HepG2 (cell line): ENCODE results near the gene KCNMA1. TPM values are rescaled to one million over a fixed set of nuclear protein-coding genes. Genes with fewer than 3 reads are reported as not detected.

Experiments used
- ATAC-seq: fragments of 200-7000 bp; cut with Tn5 transposase; 3 replicates; pipeline ENCODE4 v1.9.1; 2020; ENCODE audit warnings: mild to moderate bottlenecking, moderate library complexity
- BruUV-seq: library from RNA; stranded (reverse); fragments of 400-500 nt; replicated peaks from 2 replicates; lab custom pipeline; 2021; lab: Mats Ljungman, UMichigan
- CTCF ChIA-PET: fragments of 300-600 bp; formaldehyde crosslinking; extraction: SDS; loops from one replicate; lab custom pipeline; 2021; ENCODE audit warnings: low total read pairs, inconsistent platforms, low intra/inter-chr PET ratio; lab: Yijun Ruan, JAX
- POLR2A ChIA-PET: fragments of 350-600 bp; sonication (Branson Sonifier 250); formaldehyde crosslinking; loops from one replicate; lab custom pipeline; 2020; ENCODE audit warnings: antibody characterized with exemption, inconsistent platforms; lab: Yijun Ruan, JAX
- DNase-seq: peaks from one replicate; pipeline ENCODE4 v3.0.0-alpha.2; 2015; ENCODE audit warnings: low spot score
- FAIRE-seq: peaks from 3 replicates; lab custom pipeline; 2011; peaks lifted over from hg19 to GRCh38; lab: Jason Lieb, UNC
- H2AFZ ChIP-seq: one replicate; pipeline ENCODE4 v1.6.1; 2011; ENCODE audit warnings: low read length, inconsistent platforms
- H3K27ac ChIP-seq: fragments of 300-600 bp; 3 replicates; pipeline ENCODE4 v1.8.0; 2011; ENCODE audit warnings: mixed run types, mild to moderate bottlenecking, mixed read lengths, low read length, inconsistent platforms; ENCODE audit not compliant: insufficient read depth; ENCODE audit errors: extremely low read length
- H3K27me3 ChIP-seq, 2 experiments: fragments of 200-600 bp in 1 of 2; 2 replicates in 1 of 2; 3 replicates in 1 of 2; pipeline versions ENCODE4 v1.6.0 to v1.8.0; 2011; ENCODE audit warnings: low read length in 2 of 2, mild to moderate bottlenecking in 2 of 2, moderate library complexity in 2 of 2, inconsistent platforms in 1 of 2; ENCODE audit not compliant: insufficient read depth in 2 of 2, control insufficient read depth in 1 of 2
- H3K36me3 ChIP-seq, 2 experiments: fragments of 200-600 bp in 1 of 2; replicated peaks in 1 of 2; 2 replicates in 1 of 2; 3 replicates in 1 of 2; pipeline versions ENCODE4 v1.5.1 to v1.8.0; 2011; ENCODE audit warnings: low read length in 2 of 2, inconsistent platforms in 1 of 2; ENCODE audit not compliant: insufficient read depth in 2 of 2, control insufficient read depth in 1 of 2
- H3K4me1 ChIP-seq: 2 replicates; pipeline ENCODE4 v1.5.1; 2012; ENCODE audit warnings: low read length, inconsistent platforms; ENCODE audit not compliant: insufficient read depth
- H3K4me2 ChIP-seq: 2 replicates; pipeline ENCODE4 v1.6.0; 2011; ENCODE audit warnings: low read depth, low read length, inconsistent platforms
- H3K4me3 ChIP-seq, 3 experiments: fragments of 200-600 bp in 1 of 3; sonication (generic), shearing (Covaris generic) in 1 of 3; replicated peaks in 1 of 3; 2 replicates each; pipeline ENCODE4 v1.5.1; 2011 to 2016; ENCODE audit warnings: low read length in 3 of 3, inconsistent platforms in 2 of 3, low read depth in 2 of 3, mild to moderate bottlenecking in 2 of 3, control low read depth in 1 of 3, mixed read lengths in 1 of 3; ENCODE audit not compliant: insufficient read depth in 1 of 3
- H3K79me2 ChIP-seq: one replicate; pipeline ENCODE4 v1.6.1; 2011; ENCODE audit warnings: low read length, inconsistent platforms; ENCODE audit not compliant: insufficient read depth
- H3K9ac ChIP-seq: 2 replicates; pipeline ENCODE4 v1.6.0; 2011; ENCODE audit warnings: mild to moderate bottlenecking, low read depth, low read length, inconsistent platforms; ENCODE audit not compliant: insufficient read depth
- H3K9me3 ChIP-seq: 2 replicates; pipeline ENCODE4 v1.5.1; 2012; ENCODE audit warnings: mild to moderate bottlenecking, low read length
- H4K20me1 ChIP-seq: 2 replicates; pipeline ENCODE4 v1.6.0; 2011; ENCODE audit warnings: inconsistent platforms, mild to moderate bottlenecking, low read length, moderate library complexity; ENCODE audit not compliant: insufficient read depth
- DPF2 ChIP-seq: sonication (generic); formaldehyde crosslinking; IDR thresholded peaks from 2 replicates; pipeline ENCODE4 v1.4.0; 2020; ENCODE audit warnings: mild to moderate bottlenecking, low read depth, missing genetic modification reagents, borderline replicate concordance
- ESRRA ChIP-seq: sonication (generic); formaldehyde crosslinking; IDR thresholded peaks from 2 replicates; pipeline ENCODE4 v1.5.1; 2020; ENCODE audit warnings: mild to moderate bottlenecking, low read depth, missing genetic modification reagents
- FOXM1 ChIP-seq: sonication (generic); formaldehyde crosslinking; IDR thresholded peaks from 2 replicates; pipeline ENCODE4 v1.5.0; 2020; ENCODE audit warnings: missing genetic modification reagents
- FOXO1 ChIP-seq: sonication (generic); formaldehyde crosslinking; IDR thresholded peaks from 2 replicates; pipeline ENCODE4 v1.4.0; 2020; ENCODE audit warnings: missing genetic modification reagents
- GABPA ChIP-seq, 2 experiments: IDR thresholded peaks; 2 replicates each; pipeline ENCODE4 v1.6.1; 2011 to 2016; ENCODE audit warnings: low read depth in 2 of 2, low read length in 1 of 2, missing biosample characterization in 1 of 2, missing genetic modification characterization in 1 of 2
- HMG20B ChIP-seq: conservative IDR thresholded peaks from 2 replicates; pipeline ENCODE4 v1.6.1; 2016; ENCODE audit warnings: missing genetic modification reagents, missing compliant biosample characterization
- ISL2 ChIP-seq: sonication (generic); formaldehyde crosslinking; IDR thresholded peaks from 2 replicates; pipeline ENCODE4 v1.5.0; 2020; ENCODE audit warnings: missing genetic modification reagents
- MIXL1 ChIP-seq: IDR thresholded peaks from 2 replicates; pipeline ENCODE4 v1.6.1; 2016
- ONECUT2 ChIP-seq: sonication (generic); formaldehyde crosslinking; IDR thresholded peaks from 2 replicates; pipeline ENCODE4 v1.4.0; 2020; ENCODE audit warnings: missing genetic modification reagents
- SP4 ChIP-seq: sonication (generic); formaldehyde crosslinking; IDR thresholded peaks from 2 replicates; pipeline ENCODE4 v1.8.1; 2023; ENCODE audit warnings: mild to moderate bottlenecking, missing genetic modification reagents
- THAP11 ChIP-seq: IDR thresholded peaks from 2 replicates; pipeline ENCODE4 v1.6.1; 2016; ENCODE audit warnings: missing biosample characterization, missing genetic modification reagents
- ZNF180 ChIP-seq: sonication (generic); formaldehyde crosslinking; IDR thresholded peaks from 2 replicates; pipeline ENCODE4 v1.4.0; 2020; ENCODE audit warnings: low read depth, missing genetic modification reagents, borderline replicate concordance
- ZNF292 ChIP-seq: sonication (generic); formaldehyde crosslinking; IDR thresholded peaks from 2 replicates; pipeline ENCODE4 v1.8.1; 2022; ENCODE audit warnings: mild to moderate bottlenecking, low read depth, missing genetic modification reagents, borderline replicate concordance
- ZNF335 ChIP-seq: sonication (generic); formaldehyde crosslinking; IDR thresholded peaks from 2 replicates; pipeline ENCODE4 v1.4.0; 2020; ENCODE audit warnings: missing genetic modification reagents
- ZNF432 ChIP-seq: sonication (generic); formaldehyde crosslinking; IDR thresholded peaks from 2 replicates; pipeline ENCODE4 v1.5.0; 2020; ENCODE audit warnings: missing genetic modification reagents, mild to moderate bottlenecking, borderline replicate concordance
- ZNF660 ChIP-seq: sonication (generic); formaldehyde crosslinking; IDR thresholded peaks from 2 replicates; pipeline ENCODE4 v1.5.1; 2020; ENCODE audit warnings: mild to moderate bottlenecking, low read depth, missing genetic modification reagents, borderline replicate concordance
- ZNF839 ChIP-seq: sonication (generic); formaldehyde crosslinking; IDR thresholded peaks from 2 replicates; pipeline ENCODE4 v1.4.0; 2020; ENCODE audit warnings: missing genetic modification reagents, mild to moderate bottlenecking, borderline replicate concordance
- WGBS: methylation state at CpG from one replicate; pipeline ENCODE4 v1.1.6; 2017; ENCODE audit warnings: low lambda C conversion rate; 5-methylcytosine and 5-hydroxymethylcytosine counted together
- in situ Hi-C: cut with HindIII; loops from 2 replicates; pipeline ENCODE4 v1.10.0; 2017; ENCODE audit warnings: low pct_unique_long_range_greater_than_20kb; ENCODE audit not compliant: extremely low pct_ligation_motif_present
- intact Hi-C: fragments of 100-400 bp; cut with micrococcal nuclease; formaldehyde crosslinking; loops from one replicate; pipeline ENCODE4 v1.10.0; 2022; ENCODE audit not compliant: unreplicated experiment
- polyA plus RNA-seq, 8 experiments: library from polyadenylated mRNA; depleted of rRNA in 3 of 8; stranded (reverse) in 7 of 8; unstranded in 1 of 8; fragments of >200 nt; fragmentation: Illumina TruSeq in 4 of 8; extraction: Trizol in 4 of 8; gene quantifications; 2 replicates each; pipeline versions ENCODE4 v1.2.1 to v1.2.3, GENCODE V29; 2011 to 2016; ENCODE audit warnings: low read depth in 4 of 8, missing spikeins in 1 of 8, mixed read lengths in 1 of 8; ENCODE audit not compliant: insufficient read depth in 1 of 8
- total RNA-seq, 5 experiments: library from RNA; depleted of rRNA; stranded (reverse); fragments of >200 nt; fragmentation: Illumina TruSeq; extraction: Trizol; gene quantifications; 2 replicates each; pipeline ENCODE4 v1.2.3, GENCODE V29; 2016; ENCODE audit warnings: low read depth in 1 of 5
- TF ChIP-seq, protein P1 (sequence below): sonication (generic); formaldehyde crosslinking; IDR thresholded peaks from 2 replicates; pipeline ENCODE4 v1.5.1; 2020; ENCODE audit warnings: mild to moderate bottlenecking, missing genetic modification reagents, moderate library complexity
- TF ChIP-seq, protein P2 (sequence below): sonication (generic); formaldehyde crosslinking; IDR thresholded peaks from 2 replicates; pipeline ENCODE4 v1.5.1; 2020; ENCODE audit warnings: missing genetic modification reagents, mild to moderate bottlenecking, borderline replicate concordance
- TF ChIP-seq, protein P3 (sequence below): sonication (generic); formaldehyde crosslinking; IDR thresholded peaks from 2 replicates; pipeline ENCODE4 v1.5.0; 2020; ENCODE audit warnings: mild to moderate bottlenecking, missing genetic modification reagents, moderate library complexity

KCNMA1 gene
- total and polyA plus RNA-seq, 2 of the 13 experiments (the other 11 are each of a cell fraction or from before 2014, with no cell fraction given), result 0.02 TPM; not detected in 1

DNA sequence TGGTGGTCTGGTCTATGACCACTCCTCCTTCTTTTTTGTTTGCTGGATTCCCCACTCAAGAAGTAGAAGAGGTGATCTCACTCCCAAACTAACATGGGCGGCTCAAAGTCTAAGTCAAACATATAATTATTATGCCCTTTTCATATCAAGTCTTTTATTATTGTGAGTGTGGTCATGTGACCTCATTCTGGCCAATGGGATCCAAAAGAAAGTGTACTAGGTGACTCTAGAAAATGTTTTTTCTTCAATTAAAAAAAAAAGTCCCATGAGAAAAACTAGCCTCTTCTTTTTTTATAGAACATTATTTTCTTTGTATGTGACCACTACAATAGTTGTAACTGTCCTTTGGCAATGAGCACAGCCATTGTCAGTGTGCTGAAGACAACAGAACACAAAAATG, 772.7 kb downstream of the KCNMA1 start (continued):
- TF ChIP-seq, protein P1, sequence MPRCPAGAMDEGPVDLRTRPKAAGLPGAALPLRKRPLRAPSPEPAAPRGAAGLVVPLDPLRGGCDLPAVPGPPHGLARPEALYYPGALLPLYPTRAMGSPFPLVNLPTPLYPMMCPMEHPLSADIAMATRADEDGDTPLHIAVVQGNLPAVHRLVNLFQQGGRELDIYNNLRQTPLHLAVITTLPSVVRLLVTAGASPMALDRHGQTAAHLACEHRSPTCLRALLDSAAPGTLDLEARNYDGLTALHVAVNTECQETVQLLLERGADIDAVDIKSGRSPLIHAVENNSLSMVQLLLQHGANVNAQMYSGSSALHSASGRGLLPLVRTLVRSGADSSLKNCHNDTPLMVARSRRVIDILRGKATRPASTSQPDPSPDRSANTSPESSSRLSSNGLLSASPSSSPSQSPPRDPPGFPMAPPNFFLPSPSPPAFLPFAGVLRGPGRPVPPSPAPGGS, result no peak
- no peak for TF ChIP-seq ZNF335 (CRISPR knock-in tag)
- no peak for TF ChIP-seq ISL2 (CRISPR knock-in tag)
- no peak for TF ChIP-seq ZNF660 (CRISPR knock-in tag)
- TF ChIP-seq THAP11 (CRISPR knock-in tag), result no peak
- no peak for TF ChIP-seq ZNF839 (CRISPR knock-in tag)
- TF ChIP-seq ONECUT2 (CRISPR knock-in tag), result no peak
- no peak for TF ChIP-seq ZNF292 (CRISPR knock-in tag)
- TF ChIP-seq ESRRA, result no peak
- TF ChIP-seq ZNF180 (CRISPR knock-in tag), result no peak
- TF ChIP-seq MIXL1 (CRISPR knock-in tag), result no peak

DNA sequence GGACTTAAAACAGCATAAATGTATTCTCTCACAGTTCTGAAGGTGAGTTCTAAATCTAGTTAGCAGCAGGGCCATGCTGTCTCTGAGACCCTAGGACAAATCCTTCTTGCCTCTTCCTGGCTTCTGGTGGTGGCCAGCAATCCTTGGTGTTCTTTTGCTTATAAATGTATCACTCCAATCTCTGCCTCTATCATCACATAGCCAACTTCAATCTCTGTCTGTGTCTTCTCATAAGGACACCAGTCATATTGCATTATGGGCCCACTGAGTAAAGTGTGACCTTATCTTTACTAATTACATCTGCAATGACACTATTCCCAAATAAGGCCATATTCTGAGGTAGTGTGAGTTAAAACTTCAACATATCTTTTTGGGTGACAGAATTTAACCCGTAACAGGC, 778.9 kb downstream of the KCNMA1 start:
- DNase-seq (no peak), ATAC-seq (no peak), FAIRE-seq (no peak)
- ChIA-PET CTCF (no interaction called here), POLR2A (no interaction called here)
- no TSS peak for BruUV-seq
- in situ Hi-C loops (no loop called here), intact Hi-C loops (no loop called here)
- no peaks in the 10 kb centered on the region for H3K79me2 ChIP-seq
- no peaks in the 10 kb centered on the region for H3K27me3 ChIP-seq
- H3K4me3 ChIP-seq, result no peak overlapping the region
- no peak overlapping the region for H2AFZ ChIP-seq
- H3K9me3 ChIP-seq, result no peaks in the 10 kb centered on the region
- no peaks in the 10 kb centered on the region for H3K36me3 ChIP-seq
- TF ChIP-seq ZNF432 (CRISPR knock-in tag) (no peak), GABPA (IDR thresholded peaks at IDR 0.05; ENCODE audit: low read depth, low read length) (no peak), GABPA (CRISPR knock-in tag; IDR thresholded peaks at IDR 0.05; ENCODE audit: low read depth) (no peak), DPF2 (no peak), SP4 (CRISPR knock-in tag) (no peak), HMG20B (CRISPR knock-in tag) (no peak), FOXO1 (no peak), FOXM1 (CRISPR knock-in tag) (no peak), THAP11 (CRISPR knock-in tag) (no peak)
- TF ChIP-seq, protein P2, sequence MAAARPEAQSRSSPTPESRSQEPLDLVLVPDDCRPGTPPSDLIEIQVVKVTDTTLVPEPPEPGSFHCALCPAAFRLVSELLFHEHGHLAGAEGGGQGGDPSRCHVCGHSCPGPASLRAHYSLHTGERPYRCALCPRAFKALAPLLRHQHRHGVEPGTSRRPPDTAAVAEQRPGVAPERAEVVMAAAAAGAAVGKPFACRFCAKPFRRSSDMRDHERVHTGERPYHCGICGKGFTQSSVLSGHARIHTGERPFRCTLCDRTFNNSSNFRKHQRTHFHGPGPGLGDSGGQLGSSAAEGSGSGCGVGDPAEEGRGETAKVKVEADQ (CRISPR knock-in tag), result no peak
- TF ChIP-seq, protein P3, sequence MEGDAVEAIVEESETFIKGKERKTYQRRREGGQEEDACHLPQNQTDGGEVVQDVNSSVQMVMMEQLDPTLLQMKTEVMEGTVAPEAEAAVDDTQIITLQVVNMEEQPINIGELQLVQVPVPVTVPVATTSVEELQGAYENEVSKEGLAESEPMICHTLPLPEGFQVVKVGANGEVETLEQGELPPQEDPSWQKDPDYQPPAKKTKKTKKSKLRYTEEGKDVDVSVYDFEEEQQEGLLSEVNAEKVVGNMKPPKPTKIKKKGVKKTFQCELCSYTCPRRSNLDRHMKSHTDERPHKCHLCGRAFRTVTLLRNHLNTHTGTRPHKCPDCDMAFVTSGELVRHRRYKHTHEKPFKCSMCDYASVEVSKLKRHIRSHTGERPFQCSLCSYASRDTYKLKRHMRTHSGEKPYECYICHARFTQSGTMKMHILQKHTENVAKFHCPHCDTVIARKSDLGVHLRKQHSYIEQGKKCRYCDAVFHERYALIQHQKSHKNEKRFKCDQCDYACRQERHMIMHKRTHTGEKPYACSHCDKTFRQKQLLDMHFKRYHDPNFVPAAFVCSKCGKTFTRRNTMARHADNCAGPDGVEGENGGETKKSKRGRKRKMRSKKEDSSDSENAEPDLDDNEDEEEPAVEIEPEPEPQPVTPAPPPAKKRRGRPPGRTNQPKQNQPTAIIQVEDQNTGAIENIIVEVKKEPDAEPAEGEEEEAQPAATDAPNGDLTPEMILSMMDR (CRISPR knock-in tag), result no peak
- H3K4me2 ChIP-seq, result no peak overlapping the region
- WGBS, result 0% methylated on average over 1 of the region's 1 CpG
- H3K9ac ChIP-seq, result no peak overlapping the region
- H3K4me1 ChIP-seq, result no peaks in the 10 kb centered on the region
- H4K20me1 ChIP-seq, result no peaks in the 10 kb centered on the region
- no peak overlapping the region for H3K27ac ChIP-seq
